Neural cell (in vitro differentiated cells): ENCODE data around the gene RAB5A.

Source experiments
- CTCF ChIP-seq: fragments of 450-650 bp; IDR thresholded peaks from 2 replicates; pipeline ENCODE4 v1.5.1; 2014; ENCODE audit warnings: antibody characterized with exemption, mild to moderate bottlenecking, moderate library complexity; ENCODE audit not compliant: poor library complexity, severe bottlenecking
- POLR2AphosphoS5 ChIP-seq: IDR thresholded peaks from 2 replicates; pipeline ENCODE4 v1.6.1; 2012
- RAD21 ChIP-seq: fragments of 450-650 bp; conservative IDR thresholded peaks from 2 replicates; pipeline ENCODE4 v1.6.1; 2014; ENCODE audit warnings: antibody characterized with exemption, mild to moderate bottlenecking, moderate library complexity
- REST ChIP-seq: IDR thresholded peaks from 2 replicates; pipeline ENCODE4 v1.6.1; 2012; ENCODE audit warnings: borderline replicate concordance
- SMC3 ChIP-seq: fragments of 450-650 bp; conservative IDR thresholded peaks from 2 replicates; pipeline ENCODE4 v1.6.1; 2014; ENCODE audit warnings: antibody characterized with exemption, mild to moderate bottlenecking, moderate library complexity; ENCODE audit not compliant: poor library complexity

- TF ChIP-seq REST (no peak), SMC3 (no peak), CTCF (no peak), RAD21 (no peak), POLR2AphosphoS5 (no peak)
These were observed 15.1 kb upstream of the RAB5A start for GRCh38 chr3:19931767-19932188.
